ENCODE results near the gene ART4. TPM values are rescaled to one million over a fixed set of nuclear protein-coding genes. Genes with fewer than 3 reads are reported as not detected.

The ART4 gene
- total RNA-seq, 2 donors from 2014 or later = not detected

DNA sequence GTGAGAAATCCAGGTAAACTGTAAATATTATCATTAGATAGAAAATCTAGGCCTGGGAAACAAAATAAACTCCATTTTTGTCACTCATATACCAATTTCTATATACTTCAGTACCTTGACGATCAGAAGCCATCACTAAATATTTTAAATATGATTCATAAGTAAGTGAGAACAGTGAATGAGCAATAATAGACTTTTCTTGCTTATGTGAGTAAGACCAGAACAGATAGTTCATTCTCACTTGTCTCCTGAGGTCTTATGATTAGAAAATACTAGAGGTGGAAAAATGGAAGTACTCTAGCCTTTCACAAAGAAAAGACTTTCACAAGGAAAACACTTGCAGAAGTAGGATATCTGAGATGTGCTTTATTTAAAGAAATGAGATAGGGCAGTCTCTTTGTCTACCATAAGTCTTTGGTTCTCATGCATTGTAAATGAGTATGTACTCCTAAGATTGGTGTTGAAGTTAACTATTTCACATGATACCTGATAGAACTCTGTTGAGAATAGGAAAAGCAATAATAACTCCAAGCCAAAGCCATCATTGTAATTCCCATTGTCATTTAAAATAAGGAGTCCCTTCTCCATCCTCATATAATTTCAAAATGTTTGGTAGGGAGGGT lies 19.2 kb downstream of the ART4 start:
- no peaks in the 10 kb centered on the region for H3K4me1 ChIP-seq (ENCODE audit: control insufficient read depth, insufficient read depth, low read length)
- no peaks in the 10 kb centered on the region for H3K27me3 Mint-ChIP-seq (ENCODE audit: insufficient read depth)
- no peaks in the 10 kb centered on the region for H3K9me3 Mint-ChIP-seq
- H3K36me3 Mint-ChIP-seq (ENCODE audit: low read depth) = no peaks in the 10 kb centered on the region
- TF ChIP-seq, protein P1, sequence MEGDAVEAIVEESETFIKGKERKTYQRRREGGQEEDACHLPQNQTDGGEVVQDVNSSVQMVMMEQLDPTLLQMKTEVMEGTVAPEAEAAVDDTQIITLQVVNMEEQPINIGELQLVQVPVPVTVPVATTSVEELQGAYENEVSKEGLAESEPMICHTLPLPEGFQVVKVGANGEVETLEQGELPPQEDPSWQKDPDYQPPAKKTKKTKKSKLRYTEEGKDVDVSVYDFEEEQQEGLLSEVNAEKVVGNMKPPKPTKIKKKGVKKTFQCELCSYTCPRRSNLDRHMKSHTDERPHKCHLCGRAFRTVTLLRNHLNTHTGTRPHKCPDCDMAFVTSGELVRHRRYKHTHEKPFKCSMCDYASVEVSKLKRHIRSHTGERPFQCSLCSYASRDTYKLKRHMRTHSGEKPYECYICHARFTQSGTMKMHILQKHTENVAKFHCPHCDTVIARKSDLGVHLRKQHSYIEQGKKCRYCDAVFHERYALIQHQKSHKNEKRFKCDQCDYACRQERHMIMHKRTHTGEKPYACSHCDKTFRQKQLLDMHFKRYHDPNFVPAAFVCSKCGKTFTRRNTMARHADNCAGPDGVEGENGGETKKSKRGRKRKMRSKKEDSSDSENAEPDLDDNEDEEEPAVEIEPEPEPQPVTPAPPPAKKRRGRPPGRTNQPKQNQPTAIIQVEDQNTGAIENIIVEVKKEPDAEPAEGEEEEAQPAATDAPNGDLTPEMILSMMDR (conservative IDR thresholded peaks at IDR 0.05) = no peak
- WGBS, 2 experiments (ENCODE audit: insufficient coverage in 1 of 2, insufficient read length in 1 of 2) = no CpG with 5 or more reads among the region's 1 CpG
- no peak overlapping the region for H3K4me3 Mint-ChIP-seq
- DNase-seq = no peak
- no peak overlapping the region for H3K4me3 ChIP-seq (ENCODE audit: low read length)
- H3K36me3 ChIP-seq (ENCODE audit: control insufficient read depth, insufficient read depth, low read length) = no peaks in the 10 kb centered on the region
- no peak overlapping the region for H3K27ac ChIP-seq (ENCODE audit: low read depth, low read length)
- no peaks in the 10 kb centered on the region for H3K27me3 ChIP-seq (ENCODE audit: control insufficient read depth, insufficient read depth, low read length, poor library complexity, severe bottlenecking)
- no peaks in the 10 kb centered on the region for H3K9me3 ChIP-seq (ENCODE audit: control insufficient read depth, low read length)
- no peaks in the 10 kb centered on the region for H3K4me1 Mint-ChIP-seq
- H3K9ac ChIP-seq (ENCODE audit: extremely low read depth, low read length, poor library complexity, severe bottlenecking) = no peak overlapping the region
- H3K27ac Mint-ChIP-seq = no peak overlapping the region

DNA sequence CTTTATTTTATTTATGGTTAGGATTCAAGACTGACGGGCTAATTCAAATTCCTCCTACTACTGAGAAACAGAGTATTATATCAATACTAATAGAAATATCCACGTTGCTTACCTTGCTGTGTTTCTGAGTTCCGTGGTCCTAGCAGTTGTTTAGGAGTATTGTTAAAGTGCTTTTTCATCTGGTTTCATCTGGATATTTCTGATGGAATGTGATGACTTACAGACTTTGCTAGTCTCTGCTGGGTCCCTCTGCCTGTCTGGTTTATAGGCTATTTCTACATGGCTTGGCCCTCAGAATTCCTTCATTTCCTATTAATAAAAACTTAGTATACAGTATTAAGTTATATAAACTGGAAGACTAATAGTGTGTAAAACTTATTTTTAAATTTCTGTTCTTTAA lies 29.3 kb downstream of the ART4 start, which contains the start of gene SMCO3:
Gene SMCO3 (minus strand): TSS at position 169 of the 400 bp plus-strand sequence. CDS start 7,502 bp downstream, outside the sequence.
- Histone ChIP-seq H3K4me1 (ENCODE audit: control insufficient read depth, insufficient read depth, low read length) (no peaks in the 10 kb centered on the region), H3K9me3 (ENCODE audit: control insufficient read depth, low read length) (no peaks in the 10 kb centered on the region), H3K36me3 (ENCODE audit: control insufficient read depth, insufficient read depth, low read length) (no peaks in the 10 kb centered on the region), H3K4me3 (ENCODE audit: low read length) (no peak within 1 kb of the TSS), H3K27ac (ENCODE audit: low read depth, low read length) (no peak within 1 kb of the TSS), H3K27me3 (ENCODE audit: control insufficient read depth, insufficient read depth, low read length, poor library complexity, severe bottlenecking) (no peaks in the 10 kb centered on the region), H3K9ac (ENCODE audit: extremely low read depth, low read length, poor library complexity, severe bottlenecking) (no peak within 1 kb of the TSS)
- Mint-ChIP-seq H3K4me1 (no peaks in the 10 kb centered on the region), H3K27ac (no peak within 1 kb of the TSS), H3K27me3 (ENCODE audit: insufficient read depth) (no peaks in the 10 kb centered on the region), H3K9me3 (peaks cover 2% of the 10 kb centered on the region), H3K36me3 (ENCODE audit: low read depth) (no peaks in the 10 kb centered on the region), H3K4me3 (no peak within 1 kb of the TSS)
- TF ChIP-seq, protein P1 (conservative IDR thresholded peaks at IDR 0.05) = no peak
- 92% methylated on average over 3 of the region's 3 CpGs; no CpG with 5 or more reads in 1 of the 2 experiments for WGBS, 2 experiments (ENCODE audit: insufficient coverage in 1 of 2, insufficient read length in 1 of 2)
- no peak for DNase-seq

DNA sequence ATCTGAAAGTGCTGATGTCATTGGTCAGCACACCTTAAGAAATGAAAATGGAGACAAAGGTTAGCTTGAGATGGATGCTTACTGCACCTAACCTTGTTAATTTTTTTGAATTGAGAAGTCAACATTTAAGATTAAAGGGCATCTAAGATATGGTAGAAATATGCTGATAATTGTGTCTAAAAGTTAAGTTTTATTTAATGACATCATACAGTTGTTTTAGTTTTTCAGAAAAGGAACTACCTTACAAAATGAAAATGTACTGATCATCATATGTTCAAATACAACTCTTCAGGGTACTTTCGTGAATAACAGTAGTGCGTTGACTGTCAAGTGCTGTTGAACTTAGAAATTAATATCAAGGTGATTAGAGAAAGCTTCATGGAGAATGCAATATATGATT lies 31.8 kb downstream of the ART4 start:
- Histone ChIP-seq H3K4me3 (ENCODE audit: low read length) (no peak overlapping the region), H3K9ac (ENCODE audit: extremely low read depth, low read length, poor library complexity, severe bottlenecking) (no peak overlapping the region), H3K9me3 (ENCODE audit: control insufficient read depth, low read length) (no peaks in the 10 kb centered on the region), H3K27me3 (ENCODE audit: control insufficient read depth, insufficient read depth, low read length, poor library complexity, severe bottlenecking) (no peaks in the 10 kb centered on the region), H3K4me1 (ENCODE audit: control insufficient read depth, insufficient read depth, low read length) (no peaks in the 10 kb centered on the region), H3K27ac (ENCODE audit: low read depth, low read length) (no peak overlapping the region), H3K36me3 (ENCODE audit: control insufficient read depth, insufficient read depth, low read length) (no peaks in the 10 kb centered on the region)
- H3K36me3 Mint-ChIP-seq (ENCODE audit: low read depth) = no peaks in the 10 kb centered on the region
- no peaks in the 10 kb centered on the region for H3K9me3 Mint-ChIP-seq
- H3K4me3 Mint-ChIP-seq = no peak overlapping the region
- 92 to 98% methylated on average over 2 of the region's 2 CpGs for WGBS, 2 experiments (ENCODE audit: insufficient coverage in 1 of 2, insufficient read length in 1 of 2)
- H3K4me1 Mint-ChIP-seq = no peaks in the 10 kb centered on the region
- no peak overlapping the region for H3K27ac Mint-ChIP-seq
- DNase-seq = no peak
- TF ChIP-seq, protein P1 (conservative IDR thresholded peaks at IDR 0.05) = no peak
- H3K27me3 Mint-ChIP-seq (ENCODE audit: insufficient read depth) = no peaks in the 10 kb centered on the region
